Fibroblast of villous mesenchyme (primary cell): ENCODE results near the gene KCNG1. TPM values are rescaled to one million over a fixed set of nuclear protein-coding genes. Genes with fewer than 3 reads are reported as not detected.

ENCODE experiments used
- DNase-seq: peaks from one replicate; pipeline ENCODE4 v3.0.0-alpha.2; 2010; ENCODE audit warnings: low read depth
- H3K4me3 ChIP-seq: 2 replicates; pipeline ENCODE4 v1.5.1; 2011; ENCODE audit warnings: low read depth, mild to moderate bottlenecking, low read length
- CTCF ChIP-seq: IDR thresholded peaks from 2 replicates; pipeline ENCODE4 v1.5.1; 2012; ENCODE audit warnings: low read depth, mild to moderate bottlenecking, low read length; ENCODE audit not compliant: insufficient read depth
- total RNA-seq: library from RNA; depleted of rRNA; stranded (reverse); fragments of >200 nt; gene quantifications from 2 replicates; pipeline ENCODE4 v1.2.3, GENCODE V29; 2012

The KCNG1 gene
- total RNA-seq, result 3.0 and 22.9 TPM in 2 replicates

GRCh38 chr20:51022803-51023616 is at the start of gene KCNG1:
Gene KCNG1 (minus strand): TSS chr20:51023107. CDS start chr20:51010338, 12,769 bp downstream.
- peak; percentile 72 for DNase-seq
- peak within 1 kb of the TSS; percentile 61 for H3K4me3 ChIP-seq
- TF ChIP-seq CTCF, result no peak

GRCh38 chr20:51070621-51071020 is 47.7 kb upstream of the KCNG1 start:
- DNase-seq, result no peak
- TF ChIP-seq CTCF, result no peak

GRCh38 chr20:51067792-51068191 is 44.9 kb upstream of the KCNG1 start:
- DNase-seq, result no peak
- H3K4me3 ChIP-seq, result no peak overlapping the region
- no peak for TF ChIP-seq CTCF

More at GRCh38 chr20:51070621-51071020, 47.7 kb upstream of the KCNG1 start:
- H3K4me3 ChIP-seq, result no peak overlapping the region

- no peak for DNase-seq
- no peak for TF ChIP-seq CTCF
- no peak overlapping the region for H3K4me3 ChIP-seq
These were observed 42.7 kb upstream of the KCNG1 start for GRCh38 chr20:51065615-51066014.

GRCh38 chr20:51064137-51064536 is 41.2 kb upstream of the KCNG1 start:
- no peak for DNase-seq
- no peak for TF ChIP-seq CTCF
- no peak overlapping the region for H3K4me3 ChIP-seq

GRCh38 chr20:51062065-51062464 is 39.2 kb upstream of the KCNG1 start:
- DNase-seq, result no peak
- TF ChIP-seq CTCF, result no peak
- H3K4me3 ChIP-seq, result no peak overlapping the region
